ENCODE results near the gene IRAK3. TPM values are rescaled to one million over a fixed set of nuclear protein-coding genes. Genes with fewer than 3 reads are reported as not detected.

Gene IRAK3, protein sequence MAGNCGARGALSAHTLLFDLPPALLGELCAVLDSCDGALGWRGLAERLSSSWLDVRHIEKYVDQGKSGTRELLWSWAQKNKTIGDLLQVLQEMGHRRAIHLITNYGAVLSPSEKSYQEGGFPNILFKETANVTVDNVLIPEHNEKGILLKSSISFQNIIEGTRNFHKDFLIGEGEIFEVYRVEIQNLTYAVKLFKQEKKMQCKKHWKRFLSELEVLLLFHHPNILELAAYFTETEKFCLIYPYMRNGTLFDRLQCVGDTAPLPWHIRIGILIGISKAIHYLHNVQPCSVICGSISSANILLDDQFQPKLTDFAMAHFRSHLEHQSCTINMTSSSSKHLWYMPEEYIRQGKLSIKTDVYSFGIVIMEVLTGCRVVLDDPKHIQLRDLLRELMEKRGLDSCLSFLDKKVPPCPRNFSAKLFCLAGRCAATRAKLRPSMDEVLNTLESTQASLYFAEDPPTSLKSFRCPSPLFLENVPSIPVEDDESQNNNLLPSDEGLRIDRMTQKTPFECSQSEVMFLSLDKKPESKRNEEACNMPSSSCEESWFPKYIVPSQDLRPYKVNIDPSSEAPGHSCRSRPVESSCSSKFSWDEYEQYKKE
- 0.29 and 0.44 TPM in 2 replicates for total RNA-seq (2021)
- long read RNA-seq, full-length matches to known transcripts: 3 of 4 reads
- long read RNA-seq, partial matches to known transcripts: 0 of 4 reads
- long read RNA-seq, other reads (novel, unspliced or antisense): 1 of 4 reads

DNA sequence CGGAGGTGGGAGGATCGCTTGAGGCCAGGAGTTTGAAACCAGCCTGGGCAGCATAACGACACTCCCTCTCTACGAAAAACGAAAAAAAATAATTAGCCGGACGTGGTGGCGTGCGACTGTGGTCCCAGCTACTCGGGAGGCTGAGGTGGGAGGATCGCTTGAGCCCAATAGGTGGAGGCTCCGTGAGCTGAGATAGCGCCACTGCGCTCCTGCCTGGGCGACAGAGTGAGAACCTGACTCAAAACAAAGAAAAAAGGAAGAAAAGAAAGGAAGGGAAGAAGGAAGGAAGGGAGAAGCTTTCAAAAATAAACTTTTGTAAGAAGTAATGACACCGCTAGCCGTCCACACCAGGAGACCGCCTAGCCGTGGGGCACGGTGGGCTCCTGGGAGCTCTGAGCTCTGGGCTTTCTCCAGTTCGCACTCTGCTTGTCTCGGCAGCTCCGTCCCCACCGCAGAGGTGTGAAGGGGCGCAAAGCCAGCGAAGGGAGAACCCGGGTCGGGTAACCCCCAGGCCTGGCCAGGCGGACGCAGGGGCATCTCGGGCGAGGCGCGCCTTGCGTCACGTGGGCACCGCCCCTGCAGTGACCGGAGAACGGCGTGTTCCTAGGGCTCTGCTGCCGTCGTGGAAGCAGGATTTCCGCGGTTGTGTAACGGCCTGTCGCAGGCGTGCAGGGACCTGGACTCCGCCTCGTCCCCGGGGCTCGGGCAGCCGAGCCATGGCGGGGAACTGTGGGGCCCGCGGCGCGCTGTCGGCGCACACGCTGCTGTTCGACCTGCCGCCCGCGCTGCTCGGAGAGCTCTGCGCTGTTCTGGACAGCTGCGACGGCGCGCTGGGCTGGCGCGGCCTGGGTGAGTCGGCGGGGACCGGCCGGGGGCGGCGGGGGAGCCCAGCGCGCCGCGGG is at the start of gene IRAK3:
TSS of gene IRAK3 (plus strand) at position 631 of the 902 bp plus-strand sequence. CDS start at position 717, 86 bp downstream.
- H3K14ac ChIP-seq (ENCODE audit: insufficient read depth, low read length): peak within 1 kb of the TSS; percentile 77
- peak within 1 kb of the TSS; percentile 85 for H3K4me2 ChIP-seq (ENCODE audit: insufficient read depth, insufficient read length, low read length)
- H3K27ac Mint-ChIP-seq: no peak within 1 kb of the TSS
- no peaks in the 10 kb centered on the region for H3K4me1 ChIP-seq (ENCODE audit: insufficient read depth, low read length)
- H3K9me3 Mint-ChIP-seq: peaks cover 0 to 4% of the 10 kb centered on the region in 2 experiments; a peak in 3 of 5 replicates
- peaks cover 8% of the 10 kb centered on the region for H3K23me2 ChIP-seq (ENCODE audit: insufficient read length, low read depth, low read length, poor library complexity, severe bottlenecking)
- no peak within 1 kb of the TSS for H3K27ac ChIP-seq (ENCODE audit: insufficient read length, low read depth, low read length)
- no peak within 1 kb of the TSS for H2AK5ac ChIP-seq (ENCODE audit: insufficient read length, low read length)
- H3K27me3 Mint-ChIP-seq (ENCODE audit: low read depth): peaks cover 66% of the 10 kb centered on the region
- H3K56ac ChIP-seq (ENCODE audit: insufficient read length, low read depth, low read length): no peak within 1 kb of the TSS
- H3K18ac ChIP-seq (ENCODE audit: insufficient read length, low read depth, low read length): peak within 1 kb of the TSS; percentile 67
- no peak within 1 kb of the TSS for H2BK12ac ChIP-seq (ENCODE audit: insufficient read length, low read depth, low read length)
- no peak within 1 kb of the TSS for H2BK5ac ChIP-seq (ENCODE audit: insufficient read length, low read length)
- no peaks in the 10 kb centered on the region for H4K20me1 ChIP-seq (ENCODE audit: control insufficient read depth, insufficient read depth, insufficient read length)
- no peaks in the 10 kb centered on the region for H3K4me1 Mint-ChIP-seq
- H3K79me1 ChIP-seq (ENCODE audit: insufficient read depth, low read depth, low read length, poor library complexity, severe bottlenecking): no peaks in the 10 kb centered on the region
- WGBS (ENCODE audit: extremely low coverage, insufficient read length, low lambda C conversion rate): no CpG with 5 or more reads among the region's 82 CpGs
- no peak within 1 kb of the TSS for H2BK120ac ChIP-seq (ENCODE audit: low read depth, low read length, poor library complexity, severe bottlenecking)
- DNase-seq: peak; percentile 69
- H2AFZ ChIP-seq (ENCODE audit: low read length): no peak within 1 kb of the TSS
- no peak within 1 kb of the TSS for H3K23ac ChIP-seq (ENCODE audit: insufficient read length, low read depth, low read length)
- TF ChIP-seq, protein P1, sequence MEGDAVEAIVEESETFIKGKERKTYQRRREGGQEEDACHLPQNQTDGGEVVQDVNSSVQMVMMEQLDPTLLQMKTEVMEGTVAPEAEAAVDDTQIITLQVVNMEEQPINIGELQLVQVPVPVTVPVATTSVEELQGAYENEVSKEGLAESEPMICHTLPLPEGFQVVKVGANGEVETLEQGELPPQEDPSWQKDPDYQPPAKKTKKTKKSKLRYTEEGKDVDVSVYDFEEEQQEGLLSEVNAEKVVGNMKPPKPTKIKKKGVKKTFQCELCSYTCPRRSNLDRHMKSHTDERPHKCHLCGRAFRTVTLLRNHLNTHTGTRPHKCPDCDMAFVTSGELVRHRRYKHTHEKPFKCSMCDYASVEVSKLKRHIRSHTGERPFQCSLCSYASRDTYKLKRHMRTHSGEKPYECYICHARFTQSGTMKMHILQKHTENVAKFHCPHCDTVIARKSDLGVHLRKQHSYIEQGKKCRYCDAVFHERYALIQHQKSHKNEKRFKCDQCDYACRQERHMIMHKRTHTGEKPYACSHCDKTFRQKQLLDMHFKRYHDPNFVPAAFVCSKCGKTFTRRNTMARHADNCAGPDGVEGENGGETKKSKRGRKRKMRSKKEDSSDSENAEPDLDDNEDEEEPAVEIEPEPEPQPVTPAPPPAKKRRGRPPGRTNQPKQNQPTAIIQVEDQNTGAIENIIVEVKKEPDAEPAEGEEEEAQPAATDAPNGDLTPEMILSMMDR (conservative IDR thresholded peaks at IDR 0.05): no peak
- peaks cover 0 to 5% (median 0%) of the 10 kb centered on the region in 3 experiments; a peak in 1 of 7 replicates for H3K36me3 Mint-ChIP-seq (ENCODE audit: insufficient read depth in 1 of 3, low read depth in 3 of 3)
- no peaks in the 10 kb centered on the region for H3K79me2 ChIP-seq (ENCODE audit: insufficient read depth, low read length)
- no peak within 1 kb of the TSS for H2BK15ac ChIP-seq (ENCODE audit: low read depth, low read length)
- H3K9ac ChIP-seq (ENCODE audit: extremely low read depth, insufficient read length, low read length): peak within 1 kb of the TSS; percentile 5
- H3K9me3 ChIP-seq (ENCODE audit: control insufficient read depth, low read depth, low read length): no peaks in the 10 kb centered on the region
- H3K4me3 Mint-ChIP-seq: peak within 1 kb of the TSS; percentile 54 to 75
- no peak within 1 kb of the TSS for H4K8ac ChIP-seq (replicated peaks; ENCODE audit: insufficient read length, low read depth, low read length)
- H3K4ac ChIP-seq (ENCODE audit: low read depth, low read length): no peak within 1 kb of the TSS
- no peak within 1 kb of the TSS for H4K91ac ChIP-seq (ENCODE audit: insufficient read length, low read depth, low read length)
- peaks cover 15% of the 10 kb centered on the region; the same call in 1 of the 2 replicates for H3K27me3 ChIP-seq (ENCODE audit: insufficient read depth, low read length)
- no peak within 1 kb of the TSS for H3T11ph ChIP-seq (ENCODE audit: low read length)
- no peak within 1 kb of the TSS for H4K5ac ChIP-seq (ENCODE audit: insufficient read length, low read depth, low read length)
- no peak within 1 kb of the TSS for H2BK20ac ChIP-seq (ENCODE audit: low read depth, low read length, poor library complexity, severe bottlenecking)
